Tibial nerve (tissue), 4 donors: ENCODE data around the gene TRIM52. TPM values are rescaled to one million over a fixed set of nuclear protein-coding genes. Genes with fewer than 3 reads are reported as not detected.

Source experiments
- DNase-seq, 2 donors: peaks; one replicate each; pipeline ENCODE4 v3.0.0-alpha.2; 2019; ENCODE audit warnings: low spot score in 2 of 2
- H3K27ac ChIP-seq, 4 donors: fragments of 200-600 bp; sonication (generic) in 3 of 4; one replicate each; pipeline ENCODE4 v1.5.1; 2017 to 2019; ENCODE audit warnings: mild to moderate bottlenecking in 1 of 4
- H3K27me3 ChIP-seq, 2 donors: fragments of 200-600 bp; sonication (generic) in 1 of 2; one replicate each; pipeline versions ENCODE4 v1.5.1 to v1.6.0; 2017 to 2019
- H3K36me3 ChIP-seq, 3 donors: fragments of 200-600 bp; sonication (generic); one replicate each; pipeline ENCODE4 v1.5.1; 2018 to 2019
- H3K4me1 ChIP-seq, 4 donors: fragments of 200-600 bp; sonication (generic) in 3 of 4; one replicate each; pipeline ENCODE4 v1.5.1; 2017 to 2019
- H3K4me3 ChIP-seq, 4 donors: fragments of 200-600 bp; sonication (generic) in 3 of 4; one replicate each; pipeline ENCODE4 v1.5.1; 2017 to 2019; ENCODE audit warnings: mild to moderate bottlenecking in 1 of 4, moderate library complexity in 1 of 4
- H3K9me3 ChIP-seq, 4 donors: fragments of 200-600 bp; sonication (generic) in 3 of 4; one replicate each; pipeline ENCODE4 v1.5.1; 2017 to 2019
- CTCF ChIP-seq, 5 experiments: fragments of 200-600 bp in 3 of 5; fragments of 450-650 bp in 2 of 5; sonication (generic) in 3 of 5; IDR thresholded peaks; one replicate each; pipeline ENCODE4 v1.5.1; 2016 to 2019; ENCODE audit warnings: antibody characterized with exemption in 5 of 5, mild to moderate bottlenecking in 3 of 5, moderate library complexity in 2 of 5
- EP300 ChIP-seq, 2 donors: sonication (generic); formaldehyde crosslinking; IDR thresholded peaks; one replicate each; pipeline ENCODE4 v1.6.1; 2017; ENCODE audit warnings: antibody characterized with exemption in 2 of 2, mild to moderate bottlenecking in 1 of 2
- POLR2A ChIP-seq, 2 donors: fragments of 450-650 bp; IDR thresholded peaks; one replicate each; pipeline ENCODE4 v1.6.1; 2017; ENCODE audit warnings: antibody characterized with exemption in 2 of 2, mild to moderate bottlenecking in 2 of 2, moderate library complexity in 2 of 2
- WGBS, 2 donors: methylation state at CpG; one replicate each; pipeline ENCODE4 v1.1.5; 2018; 5-methylcytosine and 5-hydroxymethylcytosine counted together
- total RNA-seq, 4 donors: library from RNA; depleted of rRNA; stranded (reverse); fragments of >200 nt; gene quantifications; one replicate each; pipeline ENCODE4 v1.1.0, GENCODE V29; 2016

TRIM52 gene
- total RNA-seq, 4 donors from 2014 or later, result 12.3 to 20.3 (median 16.4) TPM

GRCh38 chr5:181232593-181232992 lies 28.4 kb downstream of the TRIM52 start:
- WGBS, 2 donors, result 78 to 88% methylated on average over 17 to 18 of the region's 18 CpGs
- DNase-seq, result no peak
- Histone ChIP-seq H3K4me1 (no peaks in the 10 kb centered on the region), H3K36me3 (peaks cover 5 to 83% (median 15%) of the 10 kb centered on the region in 3 donors), H3K27me3 (no peaks in the 10 kb centered on the region), H3K9me3 (no peaks in the 10 kb centered on the region), H3K27ac (no peak overlapping the region), H3K4me3 (no peak overlapping the region)
- TF ChIP-seq POLR2A (IDR thresholded peaks at IDR 0.05), result no peak
- TF ChIP-seq EP300 (IDR thresholded peaks at IDR 0.05), result no peak

DNA sequence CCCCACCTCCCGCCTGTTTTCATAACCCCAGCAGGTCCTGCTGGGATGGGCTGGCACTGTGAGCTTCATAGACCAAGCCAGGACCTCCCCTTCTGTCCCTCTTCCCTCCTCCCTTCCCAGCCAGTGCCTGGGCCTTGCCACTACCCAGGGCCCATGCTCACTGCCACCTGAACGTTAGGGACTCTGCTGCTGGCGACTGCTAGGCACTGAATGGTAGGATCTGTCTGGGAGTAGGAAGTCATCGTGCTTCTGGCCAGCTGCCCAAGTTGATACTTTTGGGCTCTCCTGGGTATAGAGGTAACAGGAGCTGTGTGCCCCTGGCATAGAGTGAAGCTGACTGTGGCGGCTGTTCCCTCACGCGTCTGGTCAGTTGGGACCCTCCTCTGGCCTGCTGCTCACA lies 29.5 kb downstream of the TRIM52 start:
- no peak for DNase-seq
- 88 to 89% methylated on average over 7 of the region's 7 CpGs for WGBS, 2 donors

DNA sequence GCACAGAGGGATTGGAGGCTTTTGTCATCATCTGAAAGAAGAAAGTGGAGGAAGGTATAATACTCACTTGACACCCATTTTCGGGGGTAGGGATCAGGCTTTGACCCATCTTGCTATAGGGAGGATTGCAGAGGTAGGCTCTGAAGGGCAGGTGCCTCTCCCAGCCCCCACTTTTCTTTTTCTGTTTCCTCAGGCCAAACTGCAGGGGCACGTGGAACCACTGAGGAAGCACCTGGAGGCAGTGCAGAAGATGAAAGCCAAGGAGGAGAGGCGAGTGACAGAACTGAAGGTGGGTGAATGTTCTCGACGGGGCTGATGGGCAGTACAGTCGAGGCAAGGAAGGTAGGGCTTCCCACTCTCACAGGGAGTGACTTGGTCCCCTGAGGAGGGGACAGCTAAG lies 30.4 kb downstream of the TRIM52 start:
- TF ChIP-seq POLR2A (IDR thresholded peaks at IDR 0.05), result no peak
- no peak for TF ChIP-seq CTCF (IDR thresholded peaks at IDR 0.05)
- TF ChIP-seq EP300 (IDR thresholded peaks at IDR 0.05), result no peak
- H3K27ac ChIP-seq, result no peak overlapping the region
- no peak for DNase-seq
- no peak overlapping the region for H3K4me3 ChIP-seq
- 84 to 86% methylated on average over 6 of the region's 6 CpGs for WGBS, 2 donors
- H3K4me1 ChIP-seq, result peaks cover 0 to 1% (median 0%) of the 10 kb centered on the region in 4 donors
- no peaks in the 10 kb centered on the region for H3K9me3 ChIP-seq
- no peaks in the 10 kb centered on the region for H3K27me3 ChIP-seq
- H3K36me3 ChIP-seq, result peaks cover 0 to 71% (median 0%) of the 10 kb centered on the region in 3 donors

More for the DNA sequence above, 29.5 kb downstream of the TRIM52 start:
- Histone ChIP-seq H3K36me3 (peaks cover 3 to 79% (median 3%) of the 10 kb centered on the region in 3 donors), H3K27ac (no peak overlapping the region), H3K4me3 (no peak overlapping the region), H3K4me1 (no peaks in the 10 kb centered on the region), H3K27me3 (no peaks in the 10 kb centered on the region), H3K9me3 (no peaks in the 10 kb centered on the region)
- no peak for TF ChIP-seq POLR2A (IDR thresholded peaks at IDR 0.05)
- no peak for TF ChIP-seq CTCF (IDR thresholded peaks at IDR 0.05)
- TF ChIP-seq EP300 (IDR thresholded peaks at IDR 0.05), result no peak

DNA sequence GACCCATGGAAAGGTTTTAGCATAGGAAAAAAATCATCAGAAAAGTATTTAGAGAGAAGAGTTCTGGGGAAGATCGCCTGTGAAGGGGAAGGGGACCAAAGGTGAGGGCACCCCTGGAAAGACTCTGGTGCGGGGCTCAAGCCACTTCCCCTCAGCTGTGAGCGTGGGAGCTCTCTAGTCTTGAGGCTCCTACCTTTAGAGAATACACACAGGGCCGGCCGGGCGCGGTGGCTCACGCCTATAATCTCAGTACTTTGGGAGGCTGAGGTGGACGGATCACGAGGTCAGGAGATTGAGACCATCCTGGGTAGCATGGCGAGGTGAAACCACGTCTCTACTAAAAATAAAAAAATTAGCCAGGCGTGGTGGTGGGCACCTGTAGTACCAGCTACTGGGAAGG lies 30.9 kb downstream of the TRIM52 start:
- peaks cover 0 to 65% (median 0%) of the 10 kb centered on the region in 3 donors for H3K36me3 ChIP-seq
- 94 to 96% methylated on average over 13 of the region's 13 CpGs for WGBS, 2 donors

GRCh38 chr5:181224390-181225229 lies 36.3 kb downstream of the TRIM52 start:
- peaks cover 0 to 24% (median 4%) of the 10 kb centered on the region in 4 donors for H3K4me1 ChIP-seq
- peak overlapping the region; percentile 71 to 91 (median 82) for H3K4me3 ChIP-seq
- H3K36me3 ChIP-seq, result peaks cover 0 to 19% (median 0%) of the 10 kb centered on the region in 3 donors
- H3K27me3 ChIP-seq, result no peaks in the 10 kb centered on the region
- TF ChIP-seq POLR2A (IDR thresholded peaks at IDR 0.05) (no peak), CTCF (IDR thresholded peaks at IDR 0.05) (no peak), EP300 (IDR thresholded peaks at IDR 0.05) (no peak)
- DNase-seq, result no peak
- H3K9me3 ChIP-seq, result no peaks in the 10 kb centered on the region
- peak overlapping the region in 3 of 4 donors; percentile 92 to 98 (median 96) for H3K27ac ChIP-seq
- WGBS, 2 donors, result 72 to 73% methylated on average over 22 of the region's 22 CpGs

More for the DNA sequence above, 30.9 kb downstream of the TRIM52 start:
- H3K4me3 ChIP-seq, result no peak overlapping the region
- no peaks in the 10 kb centered on the region for H3K27me3 ChIP-seq
- DNase-seq, result no peak
- no peak for TF ChIP-seq POLR2A (IDR thresholded peaks at IDR 0.05)
- TF ChIP-seq CTCF (IDR thresholded peaks at IDR 0.05), result no peak
- no peak overlapping the region for H3K27ac ChIP-seq
- H3K9me3 ChIP-seq, result no peaks in the 10 kb centered on the region
- H3K4me1 ChIP-seq, result peaks cover 0 to 7% (median 0%) of the 10 kb centered on the region in 4 donors
